Frontal cortex (tissue), 4 donors: ENCODE measurements around the gene ID4. TPM values are rescaled to one million over a fixed set of nuclear protein-coding genes. Genes with fewer than 3 reads are reported as not detected.
A peak's percentile ranks its signal among the peaks of the same experiment; 100 is the strongest.

ENCODE experiments used
- DNase-seq, 2 donors: peaks; one replicate each; pipeline ENCODE4 v3.0.0; 2012; ENCODE audit warnings: low spot score in 2 of 2
- FAIRE-seq: peaks from 2 replicates; lab custom pipeline; 2012; peaks lifted over from hg19 to GRCh38; lab: Jason Lieb, UNC
- total RNA-seq: library from RNA; depleted of rRNA; stranded (reverse); fragments of >200 nt; gene quantifications from one replicate; pipeline ENCODE4 v1.2.3, GENCODE V29; 2014
- donor health status: control.
- donor health status: control.
- donor health status: control.

The ID4 gene
- total RNA-seq, 1 donor from 2014 or later = 123 TPM

DNA sequence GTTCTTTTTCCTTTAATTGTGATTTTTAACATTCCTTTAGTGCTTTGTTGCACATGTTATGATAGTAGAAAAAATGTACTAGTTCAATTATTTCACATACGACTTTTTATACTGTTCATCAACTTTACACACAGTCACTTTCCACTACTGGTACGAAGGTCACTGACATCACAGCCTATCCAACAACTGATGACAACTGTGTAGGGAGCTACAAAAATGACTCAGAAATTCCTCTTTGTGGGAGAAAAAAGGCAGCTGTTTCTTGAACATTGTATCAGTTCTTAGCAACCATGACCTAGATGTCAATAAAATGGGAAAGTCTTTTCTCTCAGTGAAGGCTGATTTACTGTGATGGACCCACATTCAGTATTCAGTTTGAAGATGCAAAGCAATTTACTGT, 7.0 kb upstream of the ID4 start:
- DNase-seq = no peak
- no peak for FAIRE-seq

DNA sequence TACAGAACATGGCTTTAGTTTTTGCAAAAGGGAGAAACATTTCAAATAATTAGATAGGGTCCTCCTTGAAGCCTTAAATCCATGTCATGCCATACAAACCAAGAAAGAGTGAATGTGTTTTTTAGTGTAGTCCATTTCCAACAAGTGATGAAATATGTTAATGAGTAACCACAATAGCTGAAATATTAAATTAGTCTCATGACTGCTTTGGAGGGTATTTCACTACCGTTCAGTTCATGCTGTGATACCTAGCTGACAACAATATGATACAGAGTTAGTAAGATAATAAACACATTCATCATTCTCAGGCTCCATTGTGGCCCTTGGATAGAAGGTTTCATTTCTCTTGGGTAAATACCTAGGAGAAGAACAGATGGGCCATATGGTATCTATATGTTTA, 5.8 kb upstream of the ID4 start:
- no peak for FAIRE-seq
- no peak for DNase-seq

DNA sequence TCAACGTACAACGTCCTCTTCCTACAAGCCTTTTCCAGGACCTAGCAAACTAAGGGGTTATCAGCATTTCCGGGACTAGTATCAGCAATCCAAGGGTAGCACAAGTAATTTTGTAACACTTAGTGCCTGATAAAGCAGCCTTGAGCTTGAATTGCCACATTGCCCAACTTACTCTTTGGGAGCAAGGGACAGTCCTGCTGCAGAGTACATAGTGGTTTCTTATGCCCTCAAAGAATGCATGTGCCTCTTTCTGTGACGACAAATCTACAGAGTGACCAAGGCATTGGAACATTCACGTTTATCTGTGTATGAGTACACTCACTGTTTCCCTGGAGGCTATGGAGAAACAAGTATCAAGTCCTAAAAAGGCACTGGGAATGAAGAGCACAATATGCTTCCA, 3.2 kb upstream of the ID4 start:
- FAIRE-seq = no peak
- DNase-seq = no peak

DNA sequence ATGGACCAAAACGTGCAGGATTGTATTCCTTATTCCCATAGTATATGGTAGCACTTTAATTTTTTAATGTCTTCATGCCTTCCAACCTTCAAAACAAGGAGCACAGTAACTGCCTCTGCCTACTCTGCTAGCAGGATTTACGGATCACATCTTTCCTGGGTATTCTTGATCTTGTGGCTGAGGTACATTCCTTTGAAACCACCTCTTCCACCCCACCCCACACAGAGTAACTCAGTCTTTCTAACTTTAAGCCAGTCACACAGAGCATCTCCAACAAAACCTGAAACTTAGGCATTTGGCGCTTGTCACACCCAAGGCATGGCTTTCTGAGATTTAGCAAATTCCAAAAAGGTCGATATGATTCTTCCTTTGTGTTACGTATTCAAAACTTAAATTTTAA, 2.3 kb upstream of the ID4 start:
- DNase-seq = no peak

DNA sequence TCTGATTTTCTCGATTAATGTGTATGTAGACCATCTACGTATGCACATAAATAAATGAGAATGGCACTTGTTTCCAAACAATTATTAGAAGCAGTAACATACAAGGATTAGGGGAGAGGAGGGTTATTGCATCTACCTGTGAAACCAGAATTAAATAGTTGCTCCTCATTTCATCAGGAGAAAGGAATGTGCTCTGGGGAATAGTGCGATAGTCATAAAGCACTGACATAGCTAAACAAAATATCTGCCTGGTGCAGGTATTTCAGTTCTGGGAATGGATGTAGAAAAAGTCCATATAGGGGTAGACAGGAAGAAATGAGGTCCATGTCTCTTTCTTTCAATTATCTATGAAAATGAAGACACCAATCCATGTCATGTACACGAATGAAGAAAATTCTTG, 1.6 kb upstream of the ID4 start:
- FAIRE-seq (no peak), DNase-seq (no peak)

More for the DNA sequence above, 2.3 kb upstream of the ID4 start:
- FAIRE-seq = no peak

DNA sequence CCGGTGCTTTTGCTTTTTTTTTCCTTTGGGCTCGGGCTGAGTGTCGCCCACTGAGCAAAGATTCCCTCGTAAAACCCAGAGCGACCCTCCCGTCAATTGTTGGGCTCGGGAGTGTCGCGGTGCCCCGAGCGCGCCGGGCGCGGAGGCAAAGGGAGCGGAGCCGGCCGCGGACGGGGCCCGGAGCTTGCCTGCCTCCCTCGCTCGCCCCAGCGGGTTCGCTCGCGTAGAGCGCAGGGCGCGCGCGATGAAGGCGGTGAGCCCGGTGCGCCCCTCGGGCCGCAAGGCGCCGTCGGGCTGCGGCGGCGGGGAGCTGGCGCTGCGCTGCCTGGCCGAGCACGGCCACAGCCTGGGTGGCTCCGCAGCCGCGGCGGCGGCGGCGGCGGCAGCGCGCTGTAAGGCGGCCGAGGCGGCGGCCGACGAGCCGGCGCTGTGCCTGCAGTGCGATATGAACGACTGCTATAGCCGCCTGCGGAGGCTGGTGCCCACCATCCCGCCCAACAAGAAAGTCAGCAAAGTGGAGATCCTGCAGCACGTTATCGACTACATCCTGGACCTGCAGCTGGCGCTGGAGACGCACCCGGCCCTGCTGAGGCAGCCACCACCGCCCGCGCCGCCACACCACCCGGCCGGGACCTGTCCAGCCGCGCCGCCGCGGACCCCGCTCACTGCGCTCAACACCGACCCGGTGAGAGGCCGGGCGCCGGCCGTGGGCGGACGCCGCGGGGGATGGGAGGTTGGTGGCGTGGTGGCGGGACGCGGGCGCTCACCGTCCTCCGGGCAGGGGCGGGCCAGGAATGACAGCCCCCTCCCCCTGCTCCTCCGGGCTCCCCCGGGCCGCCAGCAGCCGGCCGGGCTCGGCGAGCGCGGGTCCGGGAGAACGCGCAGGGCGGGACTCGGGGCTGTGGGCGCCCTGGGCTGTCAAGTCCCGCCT, 606 bp downstream of the ID4 start:
- DNase-seq (peak; percentile 31 to 52), FAIRE-seq (no peak)

DNA sequence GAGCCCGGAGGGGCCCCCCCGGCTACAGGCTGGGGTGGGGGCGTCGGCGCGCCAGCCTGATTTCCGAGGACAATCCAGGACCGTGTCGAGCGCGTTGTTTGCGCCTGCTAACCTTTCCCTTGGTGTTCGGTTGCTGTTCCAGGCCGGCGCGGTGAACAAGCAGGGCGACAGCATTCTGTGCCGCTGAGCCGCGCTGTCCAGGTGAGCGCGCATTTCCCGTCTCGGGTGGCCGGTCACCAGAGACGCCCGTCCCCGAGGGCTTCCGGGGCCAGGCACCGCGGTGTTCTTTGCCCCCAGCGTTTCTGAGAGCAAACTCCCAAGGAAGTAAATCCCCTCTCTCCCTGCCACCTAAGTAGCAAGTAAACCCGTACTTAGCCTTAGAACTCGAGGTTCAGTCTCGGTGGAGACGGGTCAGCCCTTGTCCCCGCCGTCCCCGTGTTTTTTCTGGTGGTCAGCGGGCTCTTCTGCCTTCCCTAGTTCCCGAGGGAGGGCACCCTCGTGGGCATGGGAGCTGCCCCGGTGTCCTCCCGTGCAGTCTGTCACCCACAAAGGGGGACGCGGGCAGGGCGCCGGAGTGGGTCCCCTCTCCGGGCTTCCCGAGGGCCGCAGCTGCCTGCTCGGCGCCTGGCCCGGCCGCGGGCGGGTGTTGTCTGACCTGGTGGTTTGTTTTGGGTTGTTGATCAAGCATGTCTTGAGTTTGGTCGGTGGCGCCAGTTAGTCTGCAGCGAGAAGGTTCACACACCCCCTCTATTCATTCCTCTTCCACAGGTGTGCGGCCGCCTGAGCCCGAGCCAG, 1.5 kb downstream of the ID4 start:
- DNase-seq = no peak
- FAIRE-seq = no peak

DNA sequence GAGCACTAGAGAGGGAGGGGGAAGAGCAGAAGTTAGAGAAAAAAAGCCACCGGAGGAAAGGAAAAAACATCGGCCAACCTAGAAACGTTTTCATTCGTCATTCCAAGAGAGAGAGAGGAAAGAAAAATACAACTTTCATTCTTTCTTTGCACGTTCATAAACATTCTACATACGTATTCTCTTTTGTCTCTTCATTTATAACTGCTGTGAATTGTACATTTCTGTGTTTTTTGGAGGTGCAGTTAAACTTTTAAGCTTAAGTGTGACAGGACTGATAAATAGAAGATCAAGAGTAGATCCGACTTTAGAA, 2.0 kb downstream of the ID4 start:
- no peak for DNase-seq
- FAIRE-seq = no peak

DNA sequence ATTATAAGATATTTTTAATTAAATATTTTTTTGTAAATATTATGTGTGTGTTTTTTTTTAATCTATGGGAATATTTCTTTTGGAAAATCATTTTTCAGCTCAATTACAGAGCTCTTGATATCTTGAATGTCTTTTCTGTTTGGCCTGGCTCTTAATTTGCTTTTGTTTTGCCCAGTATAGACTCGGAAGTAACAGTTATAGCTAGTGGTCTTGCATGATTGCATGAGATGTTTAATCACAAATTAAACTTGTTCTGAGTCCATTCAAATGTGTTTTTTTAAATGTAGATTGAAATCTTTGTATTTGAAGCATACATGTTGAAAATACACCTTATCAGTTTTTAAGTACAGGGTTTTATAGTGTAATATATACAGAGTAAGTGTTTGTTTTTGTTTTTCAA, 2.6 kb downstream of the ID4 start:
- no peak for DNase-seq
- FAIRE-seq = peak; percentile 89

DNA sequence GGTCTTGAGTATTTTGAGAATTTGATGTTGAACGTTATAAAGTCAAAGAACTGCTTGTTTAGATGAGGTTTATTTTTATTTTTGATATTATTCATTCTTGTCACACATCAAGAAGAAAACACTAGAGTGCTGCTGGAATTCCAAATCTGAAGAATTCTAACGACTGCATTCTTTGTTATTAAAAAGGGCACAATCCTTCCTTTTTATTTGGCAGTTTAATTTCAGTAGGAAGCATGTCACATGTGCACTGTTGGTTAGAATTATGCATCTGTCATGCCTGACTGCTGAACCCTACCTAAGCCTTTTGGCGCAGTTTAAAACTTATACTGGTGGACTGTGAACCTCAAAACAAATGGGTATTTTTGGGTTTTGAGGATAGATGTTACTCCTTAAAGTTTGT, 4.0 kb downstream of the ID4 start:
- DNase-seq = no peak
- FAIRE-seq = no peak

DNA sequence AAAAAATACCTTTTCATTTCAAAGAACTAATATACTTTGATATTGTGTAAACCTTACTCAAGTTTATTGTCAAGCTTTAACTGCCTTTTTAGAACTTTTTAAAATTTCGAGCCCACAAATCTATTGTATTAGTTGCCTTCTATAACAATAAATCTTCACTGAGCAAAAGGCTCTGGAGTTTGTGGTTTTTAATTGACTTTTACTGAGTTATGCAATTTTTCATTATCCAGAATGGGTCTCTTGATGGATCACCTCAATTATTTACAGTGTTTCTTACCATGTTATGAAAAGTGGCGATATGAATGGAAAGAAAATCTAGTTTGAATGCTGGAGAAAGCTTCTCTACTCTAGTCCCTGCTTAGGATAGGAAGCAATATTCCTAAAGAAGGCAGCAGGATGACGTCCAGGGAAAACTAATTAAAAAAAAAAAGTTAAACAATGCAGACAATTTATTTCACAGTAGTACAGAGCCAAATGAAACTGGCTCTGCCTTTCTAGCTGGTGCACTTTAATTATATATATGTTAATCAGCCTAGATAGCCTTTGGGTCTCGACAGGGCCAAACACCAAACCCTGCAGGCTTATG, 5.0 kb downstream of the ID4 start:
- FAIRE-seq = no peak
- DNase-seq = no peak

DNA sequence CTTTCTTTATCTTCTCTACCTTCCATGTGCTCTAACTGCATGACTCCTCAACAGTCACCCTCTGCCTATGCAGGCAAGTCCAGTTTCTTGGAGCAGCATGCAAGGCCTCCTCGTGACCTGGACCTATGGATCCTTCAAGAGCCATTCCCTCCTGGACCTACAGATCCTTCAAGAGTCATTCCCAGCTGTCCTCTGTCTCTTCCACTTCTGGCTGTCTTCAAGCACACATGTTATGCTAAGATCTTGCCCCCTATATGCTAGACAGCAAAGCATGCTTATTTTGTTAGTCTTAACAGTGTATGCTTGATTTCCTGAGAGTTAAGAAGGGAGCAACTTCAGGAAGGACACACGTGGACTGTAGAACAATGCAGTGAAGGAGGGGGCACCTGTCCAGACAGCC, 7.5 kb downstream of the ID4 start:
- no peak for FAIRE-seq
- DNase-seq = no peak

DNA sequence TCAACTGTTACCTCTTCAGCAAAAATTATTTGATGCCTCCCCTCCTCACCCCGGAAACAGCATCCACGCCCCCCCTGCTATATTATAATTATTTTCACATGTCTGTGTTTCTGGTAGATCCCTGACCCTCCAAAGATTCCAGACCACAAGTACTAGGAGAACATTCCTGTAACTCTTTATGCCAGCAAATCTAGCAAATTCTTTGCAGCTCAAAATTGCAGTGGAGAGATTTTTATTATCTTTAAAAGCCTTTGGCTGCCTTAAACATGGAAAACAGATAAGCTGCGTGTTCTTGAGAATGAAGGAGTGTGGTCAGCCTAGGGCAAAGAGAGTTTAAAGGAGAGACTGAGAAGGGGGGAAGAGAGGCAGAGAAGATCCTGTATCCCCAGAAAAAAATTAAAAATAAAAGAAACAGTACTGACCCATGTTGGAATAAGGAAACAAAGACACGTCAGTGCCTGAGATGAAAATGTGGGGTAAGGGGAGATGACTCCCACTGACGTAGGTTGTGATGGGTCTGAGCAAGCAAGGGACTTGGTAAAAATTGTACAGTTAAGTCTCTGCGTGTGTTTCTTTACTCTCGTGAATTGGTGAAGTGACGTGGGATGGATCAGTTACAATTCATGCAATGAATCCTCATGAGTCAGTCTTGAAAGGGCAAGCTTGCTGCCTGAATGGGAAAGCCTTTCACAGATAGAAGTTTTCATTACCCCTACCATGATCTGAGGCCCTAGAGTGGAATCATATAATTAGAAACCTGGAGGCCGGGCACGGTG, 8.3 kb downstream of the ID4 start:
- no peak for FAIRE-seq
- DNase-seq = no peak

DNA sequence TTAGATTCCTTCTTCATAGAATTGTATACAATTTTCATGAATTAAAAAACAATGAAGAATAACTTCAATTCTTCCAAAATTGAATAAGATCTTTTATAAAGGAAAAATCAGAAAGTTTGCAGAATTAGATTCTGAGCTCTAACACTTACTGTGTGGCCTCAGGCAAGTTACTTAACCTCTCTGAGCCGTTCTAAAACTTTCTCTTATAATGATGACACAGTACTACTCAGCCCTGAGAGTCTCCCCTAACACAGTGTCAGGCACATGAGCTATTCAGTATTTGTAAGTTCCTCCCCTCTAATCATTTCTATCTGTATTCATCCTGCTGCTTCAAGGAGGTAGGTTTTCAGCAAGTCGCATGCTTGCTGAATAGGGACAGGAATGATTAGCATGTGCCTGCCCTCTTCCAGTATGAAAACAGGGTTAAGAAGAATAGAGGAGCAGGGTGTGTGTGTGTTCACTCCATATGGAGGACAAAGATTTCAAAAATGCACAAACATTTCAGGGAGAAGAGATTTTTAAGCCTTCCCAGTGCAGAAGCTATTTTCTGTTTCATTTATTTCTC, 11.4 kb downstream of the ID4 start:
- DNase-seq (no peak), FAIRE-seq (no peak)

DNA sequence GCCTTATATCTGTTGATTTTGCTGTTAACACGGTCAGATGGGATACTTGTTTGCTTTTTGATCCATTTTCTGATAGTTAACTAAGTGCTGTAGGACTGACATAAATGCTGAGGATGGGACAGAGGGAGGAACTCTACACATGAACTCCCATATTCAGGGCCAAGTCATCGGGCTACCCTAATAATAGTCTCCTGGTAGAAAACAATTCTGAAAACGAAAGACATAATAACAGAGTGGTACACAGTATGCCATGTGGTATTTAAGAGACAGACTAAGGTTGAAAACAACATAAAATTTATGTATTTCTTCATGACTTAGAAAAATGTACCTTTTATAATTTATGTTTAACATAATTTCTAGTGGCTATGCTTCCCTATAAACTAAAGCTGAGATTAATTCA, 12.0 kb downstream of the ID4 start:
- DNase-seq (no peak), FAIRE-seq (no peak)

DNA sequence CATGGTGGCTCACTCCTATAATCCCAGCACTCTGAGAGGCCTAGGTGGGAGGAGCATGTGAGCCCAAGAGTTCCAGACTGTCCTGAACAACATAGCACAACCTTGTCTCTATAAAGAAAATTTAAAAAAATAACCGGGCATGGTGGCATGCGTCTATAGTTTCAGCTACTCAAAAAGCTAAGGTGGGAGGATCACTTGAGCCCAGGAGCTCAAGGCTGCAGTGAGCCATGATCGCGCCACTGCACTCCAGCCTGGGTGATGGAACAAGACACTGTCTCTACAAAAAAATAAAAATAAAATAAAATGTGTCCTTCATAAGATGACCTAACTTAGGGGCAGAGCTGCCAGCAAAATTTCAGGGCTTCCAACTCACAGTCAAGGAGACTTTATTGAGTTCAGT, 12.6 kb downstream of the ID4 start:
- FAIRE-seq = no peak
- no peak for DNase-seq

DNA sequence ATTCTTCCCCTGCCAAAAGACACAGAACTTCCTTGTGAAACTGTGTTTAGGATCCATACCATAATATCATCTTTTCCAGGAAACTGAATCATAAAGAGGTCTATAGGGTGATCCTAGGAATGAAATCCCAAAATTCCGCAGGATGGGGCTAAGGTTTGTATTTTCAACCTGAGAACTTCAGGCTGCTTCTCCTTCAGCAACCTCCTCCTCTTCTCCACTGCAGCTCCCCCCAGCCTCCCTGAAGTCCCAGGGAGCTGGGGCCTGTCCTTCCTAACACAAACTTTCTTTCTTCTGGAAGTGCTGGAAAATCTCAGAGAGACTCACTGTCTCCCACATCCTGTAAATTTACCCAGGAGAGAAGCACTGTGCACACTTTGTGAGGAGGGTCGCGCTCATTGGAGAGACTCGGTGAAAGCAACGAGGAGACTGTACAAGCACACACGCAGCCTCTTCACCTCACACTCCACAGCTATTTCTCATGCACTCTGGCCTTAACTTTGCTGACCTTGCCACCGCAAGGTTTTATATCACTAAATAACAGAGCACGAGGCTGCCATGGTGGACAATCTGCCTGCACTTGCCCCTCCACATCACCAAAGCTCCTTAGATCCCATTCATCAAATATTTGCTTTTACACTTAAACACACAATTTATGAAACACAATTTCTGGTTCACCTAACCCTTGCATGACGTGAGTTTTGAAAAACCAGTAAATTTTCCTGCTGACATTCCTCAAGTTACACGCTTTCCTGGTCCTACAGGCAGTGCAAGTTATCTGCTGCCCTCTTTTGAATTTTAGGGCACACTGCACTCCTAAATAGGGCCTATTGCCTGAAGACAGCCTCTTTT, 14.3 kb downstream of the ID4 start:
- FAIRE-seq = no peak
- peak; percentile 72 to 79 for DNase-seq

DNA sequence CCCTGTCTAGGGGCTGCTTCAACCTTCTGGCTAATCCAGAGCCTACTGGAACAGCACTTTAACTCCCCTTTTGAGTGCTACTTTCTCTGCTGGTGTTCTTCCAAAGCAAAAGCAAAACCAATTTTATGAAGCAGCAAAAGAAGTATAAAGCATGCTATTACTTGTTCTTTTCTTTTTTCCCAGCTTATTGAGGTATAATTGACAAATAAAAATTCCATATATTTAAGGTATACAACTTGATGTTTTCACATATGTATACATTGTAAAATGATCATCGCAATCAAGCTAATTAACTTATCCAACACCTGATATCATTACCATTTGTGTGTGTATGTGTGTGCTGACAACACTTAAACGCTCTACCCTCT, 14.9 kb downstream of the ID4 start:
- no peak for FAIRE-seq
- no peak for DNase-seq

DNA sequence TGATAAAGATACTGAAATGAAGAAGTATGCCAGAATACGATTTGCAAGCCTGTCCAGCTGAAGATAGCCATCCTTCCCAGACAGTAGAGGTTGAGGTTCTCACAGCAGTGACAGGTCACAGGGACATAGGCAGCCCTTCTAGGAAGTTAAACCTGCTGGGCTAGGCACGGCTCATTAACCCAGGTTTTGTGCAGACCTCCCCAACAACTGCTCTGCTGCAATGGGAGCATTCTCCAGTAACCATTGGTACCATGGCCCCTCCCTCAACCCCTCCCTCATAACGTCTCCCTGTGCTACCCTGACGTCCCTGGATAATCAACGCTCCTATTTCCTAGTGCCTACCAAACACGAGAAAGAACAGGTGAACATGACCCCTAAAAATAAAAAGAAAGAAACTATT, 15.8 kb downstream of the ID4 start:
- DNase-seq (no peak), FAIRE-seq (no peak)
